HTERT RPE-1 (cell line): ENCODE results near the gene PTPRM.

Experiments used
- in situ Hi-C: fragments of 300-500 bp; cut with MboI; formaldehyde crosslinking; loops from 4 replicates; pipeline ENCODE4 v1.14.3; 2020; ENCODE audit warnings: low sequenced_read_pairs

The PTPRM gene

DNA sequence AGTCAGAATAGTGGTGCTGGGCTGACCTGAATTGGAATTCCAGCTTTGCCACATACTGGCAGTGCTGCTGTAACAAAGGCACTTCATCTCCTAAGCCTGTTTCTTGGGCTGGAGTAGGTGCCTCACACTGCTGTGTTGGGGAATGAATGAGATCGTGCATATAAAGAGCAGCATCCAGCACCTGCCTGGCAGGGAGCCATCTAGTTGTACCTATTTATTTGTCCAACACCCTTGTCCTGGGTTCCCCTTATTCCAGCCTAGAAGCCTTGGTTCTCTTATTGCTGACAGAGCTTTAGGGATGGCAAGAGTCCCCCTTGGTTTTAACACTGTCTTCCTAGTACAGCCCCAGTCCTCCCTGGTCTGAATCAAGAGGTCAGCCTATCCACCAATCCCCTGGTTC, 766.8 kb downstream of the PTPRM start:
- in situ Hi-C loops, result no loop called here

DNA sequence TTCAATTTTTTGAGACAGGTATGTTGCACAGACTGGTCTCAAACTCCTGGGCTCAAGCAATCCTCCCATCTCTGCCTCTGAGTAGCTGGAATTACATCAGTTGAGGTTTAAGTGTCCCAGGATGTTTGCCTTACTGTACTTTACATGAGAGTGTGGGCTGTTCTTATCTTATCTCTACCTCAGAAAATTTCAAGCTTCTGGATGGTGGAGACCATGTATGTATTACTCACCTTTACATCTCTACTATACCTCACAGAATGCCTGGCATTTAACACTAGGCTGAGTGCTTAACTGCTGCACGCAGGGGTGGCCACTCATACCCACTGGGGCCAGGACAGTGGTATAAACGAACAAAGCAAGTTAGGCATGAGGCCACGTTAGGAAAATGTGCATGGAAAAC, 770.1 kb downstream of the PTPRM start:
- in situ Hi-C loops, result no loop called here

GRCh38 chr18:8339210-8339609, 772.1 kb downstream of the PTPRM start:
- in situ Hi-C loops, result no loop called here

DNA sequence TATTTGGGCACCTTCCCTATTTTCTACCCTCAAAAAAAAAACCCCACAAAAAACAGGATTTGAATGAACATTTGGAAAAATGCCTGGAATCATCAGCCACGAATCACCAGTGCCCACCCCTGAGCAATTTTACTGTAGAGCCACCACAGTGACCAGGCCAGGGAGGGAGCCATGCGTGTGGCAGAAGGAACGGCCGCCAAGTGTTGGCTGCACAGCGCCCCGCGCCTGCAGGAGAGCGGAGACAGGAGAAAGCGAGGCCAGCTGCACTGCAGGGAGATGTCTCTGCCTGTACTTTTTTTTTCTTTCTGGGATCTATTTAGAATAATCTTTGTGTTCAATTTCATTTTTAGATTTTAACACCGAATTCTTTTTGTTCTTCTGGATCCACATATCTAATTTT, 772.8 kb downstream of the PTPRM start:
- in situ Hi-C loops, result no loop called here

DNA sequence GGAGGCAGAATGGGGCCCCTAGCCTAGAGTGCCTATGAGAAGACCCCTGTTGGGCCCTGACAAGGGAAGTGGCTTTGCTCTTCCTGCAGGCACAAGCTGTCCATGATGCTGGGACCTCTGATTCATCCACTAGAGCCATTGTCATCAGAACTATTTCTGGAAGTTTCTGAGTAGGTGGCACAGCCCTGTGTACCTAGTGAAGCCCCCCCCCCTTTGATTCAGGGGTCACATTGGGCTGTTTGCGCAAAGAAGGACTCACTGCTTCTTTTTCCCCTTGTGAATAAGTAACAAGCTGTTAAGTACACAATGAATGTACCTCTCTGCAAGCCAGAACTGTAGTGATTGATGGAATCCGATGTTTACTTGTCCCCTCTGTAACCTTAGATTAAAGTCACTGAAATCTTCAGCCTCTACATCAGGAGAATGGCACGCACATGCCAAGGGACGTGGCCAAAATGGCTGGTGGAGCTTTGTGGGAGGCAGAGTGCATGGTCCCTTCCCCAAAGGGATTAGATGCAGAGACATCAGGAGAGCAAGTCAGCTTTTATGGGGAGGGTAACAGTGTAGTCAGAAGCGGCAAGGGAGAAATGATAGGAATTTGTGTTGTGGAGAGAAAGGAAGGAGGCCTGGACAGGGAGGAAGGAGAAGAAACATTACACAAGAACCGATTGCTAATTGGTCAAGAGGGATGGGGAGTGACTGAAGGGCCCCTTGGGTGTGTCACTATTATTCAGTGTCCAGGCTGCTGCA, 774.5 kb downstream of the PTPRM start:
- in situ Hi-C loops, result no loop called here

GRCh38 chr18:8348051-8348720, 781.1 kb downstream of the PTPRM start:
- in situ Hi-C loops, result no loop called here

DNA sequence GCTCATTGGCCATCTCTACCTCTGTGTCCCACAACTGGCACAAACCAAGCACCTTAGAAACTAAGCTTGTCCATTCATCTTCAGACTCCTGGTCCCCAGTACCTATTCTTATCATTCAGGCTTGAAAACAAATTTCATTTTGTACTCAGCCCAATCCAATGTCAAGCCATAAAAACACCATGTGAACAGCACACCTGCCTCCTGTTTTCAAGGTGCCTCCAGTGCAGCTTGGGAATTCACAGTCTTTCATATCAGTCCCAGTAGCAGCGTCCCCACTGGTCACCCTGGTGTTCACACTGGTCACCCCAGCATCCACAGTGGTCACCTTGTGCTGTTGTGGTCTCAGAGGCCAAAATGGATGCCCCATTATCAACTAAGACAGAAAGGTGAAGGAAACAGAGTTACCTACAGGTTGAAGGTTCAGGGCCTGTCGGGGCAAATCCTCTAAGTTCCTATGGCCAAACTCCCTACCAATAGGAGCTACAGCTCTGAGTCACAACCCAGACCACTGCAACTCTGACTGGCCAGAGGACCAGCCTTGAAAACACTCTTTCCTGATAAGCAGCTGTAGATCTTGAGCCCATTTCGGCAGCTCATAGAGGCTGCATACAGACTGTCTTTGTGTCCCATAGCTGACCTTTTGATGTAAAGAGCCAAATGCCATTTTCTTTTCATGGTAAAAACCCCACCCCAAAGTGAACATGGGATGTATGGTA, 782.6 kb downstream of the PTPRM start:
- in situ Hi-C loops, result no loop called here

DNA sequence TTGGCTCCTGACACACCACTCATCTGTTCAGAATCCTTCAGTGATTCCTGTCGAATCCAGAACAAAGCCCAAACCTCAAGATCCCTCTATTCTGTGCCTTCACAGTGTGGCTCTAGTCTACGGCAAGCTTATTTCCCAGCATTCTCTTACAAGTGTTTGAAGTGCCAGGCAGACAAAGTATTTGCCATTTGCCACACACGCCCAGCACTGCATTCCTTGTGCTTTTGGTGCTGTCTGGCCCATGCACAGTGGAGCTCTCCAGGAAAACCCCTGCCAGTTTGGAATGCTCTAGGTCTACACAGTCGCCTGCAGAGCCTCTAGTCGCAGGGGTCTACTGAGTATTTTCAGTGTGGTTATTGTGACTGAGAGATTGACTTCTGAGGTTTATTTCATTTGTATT, 783.5 kb downstream of the PTPRM start:
- in situ Hi-C loops, result no loop called here

GRCh38 chr18:8351161-8351560, 784.0 kb downstream of the PTPRM start:
- in situ Hi-C loops, result no loop called here

DNA sequence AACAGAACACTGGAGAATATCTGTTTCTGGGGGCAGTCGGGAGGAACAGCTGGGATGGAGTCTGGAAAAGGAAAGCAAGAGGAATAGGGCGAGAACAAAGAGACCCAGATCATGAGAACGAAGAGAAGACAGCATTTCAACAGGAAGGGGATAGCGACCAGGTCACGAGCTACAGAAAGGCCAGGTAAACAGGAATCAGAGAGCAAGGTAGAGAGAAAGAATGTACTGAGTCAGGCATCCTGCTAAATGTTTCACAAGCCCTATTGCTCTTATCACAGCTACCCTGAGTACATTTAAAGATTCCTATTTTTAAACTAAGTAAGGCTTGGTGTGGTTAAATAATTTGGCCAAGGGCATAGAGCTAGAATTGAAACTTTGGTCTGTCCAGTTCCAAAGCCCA, 787.2 kb downstream of the PTPRM start:
- in situ Hi-C loops, result no loop called here

DNA sequence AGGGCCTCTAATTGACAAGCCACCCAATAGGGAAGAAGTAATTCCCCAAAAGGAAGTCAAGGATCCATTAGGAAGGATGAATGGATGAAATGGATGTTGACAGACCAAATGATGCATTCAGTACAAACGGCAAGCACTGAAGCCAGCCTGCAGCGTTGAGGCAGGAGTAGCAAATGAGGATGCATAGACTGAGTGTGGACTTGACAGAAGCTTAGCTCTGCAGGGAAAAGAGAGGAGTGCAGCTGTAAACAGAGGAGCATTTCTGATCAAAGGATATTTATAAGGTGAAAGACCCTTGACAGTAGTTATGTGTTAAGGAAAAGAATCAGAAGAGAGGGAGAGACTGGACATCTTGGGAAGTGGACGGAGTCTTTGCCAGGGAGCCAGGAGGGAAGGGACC, 788.9 kb downstream of the PTPRM start:
- in situ Hi-C loops, result no loop called here

DNA sequence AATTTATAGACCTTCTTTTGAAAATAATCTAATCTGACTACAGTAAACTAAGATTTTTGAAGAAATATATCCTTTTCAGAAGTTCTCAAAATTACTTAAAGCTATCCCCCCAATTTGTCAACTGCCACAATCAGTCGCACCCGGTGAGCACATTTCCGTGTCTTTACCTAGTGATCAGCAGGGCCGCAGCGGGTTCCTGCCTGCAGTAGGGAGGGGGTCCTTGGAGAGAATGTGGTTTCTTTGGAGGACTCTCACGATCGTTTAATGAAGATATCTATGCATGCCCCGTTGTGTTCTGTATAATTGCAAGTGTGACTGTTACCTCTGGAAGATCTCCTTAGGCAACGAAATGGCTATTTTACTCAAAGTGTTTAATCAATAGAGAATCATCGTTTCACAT, 790.2 kb downstream of the PTPRM start:
- in situ Hi-C loops, result no loop called here

DNA sequence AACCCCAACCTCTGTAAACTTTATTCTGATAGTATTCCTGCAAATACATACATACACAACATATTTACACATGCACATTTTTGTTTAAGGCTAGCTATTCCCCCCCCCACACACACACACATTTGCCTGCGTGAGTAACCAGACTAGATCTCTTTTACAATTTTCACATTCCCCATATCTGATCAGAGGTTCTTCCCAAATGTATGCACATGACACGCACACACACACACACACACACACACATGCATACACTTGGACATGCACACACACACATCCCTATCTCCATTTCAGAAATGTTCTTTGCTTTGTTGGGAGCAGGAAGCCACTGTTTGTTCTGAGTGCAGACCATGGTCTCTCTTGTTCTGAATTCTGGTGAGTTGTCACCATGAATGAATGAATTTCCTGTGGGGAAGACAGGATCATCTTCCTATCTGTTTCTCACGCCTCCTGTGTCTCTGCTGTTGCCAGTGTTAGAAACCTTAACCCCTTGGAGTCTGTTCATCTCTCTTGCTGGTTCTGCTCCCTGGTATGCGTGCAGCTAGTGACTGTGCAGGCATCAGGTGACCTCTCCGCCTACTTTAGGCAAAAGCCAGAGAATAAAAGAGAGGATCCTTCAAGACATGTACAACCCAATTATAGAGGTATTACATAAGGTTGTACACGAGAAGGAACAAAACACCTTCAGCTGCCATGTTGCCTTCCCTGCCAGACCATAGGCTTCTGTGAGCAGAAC, 791.1 kb downstream of the PTPRM start:
- in situ Hi-C loops, result no loop called here

- in situ Hi-C loops, result no loop called here
Observed at GRCh38 chr18:8359076-8359475, 792.0 kb downstream of the PTPRM start.

- in situ Hi-C loops, result no loop called here
Observed at GRCh38 chr18:8359481-8359880, 792.4 kb downstream of the PTPRM start.

DNA sequence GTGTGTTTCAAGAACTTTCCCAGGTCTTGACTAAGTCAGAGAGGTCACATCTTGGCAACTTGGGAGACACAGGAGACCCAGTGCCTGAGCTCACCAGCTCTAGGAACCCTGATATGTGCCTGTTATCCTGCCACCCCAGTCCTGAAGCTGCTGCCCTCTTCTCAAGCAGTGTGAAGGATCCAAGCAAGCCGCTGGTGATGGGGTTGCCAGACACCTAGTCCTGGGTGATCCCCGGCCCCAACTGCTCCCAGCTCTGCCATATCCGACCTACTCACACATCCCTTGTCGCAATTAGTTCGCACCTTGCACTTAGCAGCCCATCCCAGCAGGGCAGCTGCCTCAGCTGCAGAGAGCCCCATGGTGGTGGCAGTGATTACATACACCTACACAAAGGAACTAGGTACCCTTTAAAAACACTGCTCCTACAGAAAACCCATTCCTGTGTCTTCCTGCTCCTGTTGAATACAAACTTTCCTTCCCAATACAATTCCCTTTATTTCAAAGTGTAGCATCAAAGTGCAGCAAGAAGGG, 794.9 kb downstream of the PTPRM start:
- in situ Hi-C loops, result no loop called here

DNA sequence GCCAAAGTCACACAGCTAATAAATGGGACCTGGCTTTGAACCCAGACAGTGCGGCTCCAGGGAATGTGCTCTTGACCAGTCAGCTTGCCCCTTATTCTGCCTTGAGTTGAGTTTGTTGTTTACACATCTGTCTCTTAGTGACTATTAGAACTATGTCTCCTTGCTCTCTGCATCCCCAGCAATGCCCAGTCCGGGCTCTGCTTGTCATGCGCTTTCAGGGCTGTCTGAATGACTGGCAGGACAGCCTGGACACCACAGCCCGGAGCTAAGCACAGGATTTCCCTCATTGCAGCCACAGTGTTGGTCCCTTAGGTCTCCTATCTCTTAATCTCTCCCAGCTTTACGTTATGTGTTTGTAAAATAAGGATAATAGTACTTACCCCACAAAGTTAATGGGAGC, 795.7 kb downstream of the PTPRM start:
- in situ Hi-C loops, result no loop called here

- in situ Hi-C loops, result no loop called here
Observed at GRCh38 chr18:8364385-8364784, 797.3 kb downstream of the PTPRM start.

GRCh38 chr18:8365006-8365405, 797.9 kb downstream of the PTPRM start:
- in situ Hi-C loops, result no loop called here

DNA sequence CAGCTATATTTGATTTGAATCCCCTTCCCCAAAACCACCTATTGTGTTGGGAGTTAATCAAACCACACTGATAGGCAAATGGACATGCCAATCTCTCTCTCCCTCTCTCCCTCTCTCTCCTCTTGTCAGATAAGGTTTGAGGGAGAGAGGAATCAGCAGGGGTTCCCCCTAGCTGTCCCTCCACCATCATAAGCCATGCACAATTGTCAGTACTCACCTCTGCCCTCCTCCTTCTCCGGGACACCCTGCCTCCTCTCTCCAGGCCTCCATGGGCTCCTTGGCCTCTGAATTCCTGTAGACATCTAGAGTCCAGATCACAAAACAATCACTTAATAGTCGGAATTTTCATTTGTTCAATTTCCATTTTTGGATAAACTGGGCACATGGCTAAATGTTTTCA, 798.4 kb downstream of the PTPRM start:
- in situ Hi-C loops, result no loop called here

- in situ Hi-C loops, result no loop called here
Observed at GRCh38 chr18:8366070-8366469, 799.0 kb downstream of the PTPRM start.
